ENCODE data around the gene TGM1. TPM values are rescaled to one million over a fixed set of nuclear protein-coding genes. Genes with fewer than 3 reads are reported as not detected.

The TGM1 gene
- total and polyA plus RNA-seq, 2 donors (not counting 1 experiment from before 2014, with no cell fraction given): 2.7 to 11.9 TPM

DNA sequence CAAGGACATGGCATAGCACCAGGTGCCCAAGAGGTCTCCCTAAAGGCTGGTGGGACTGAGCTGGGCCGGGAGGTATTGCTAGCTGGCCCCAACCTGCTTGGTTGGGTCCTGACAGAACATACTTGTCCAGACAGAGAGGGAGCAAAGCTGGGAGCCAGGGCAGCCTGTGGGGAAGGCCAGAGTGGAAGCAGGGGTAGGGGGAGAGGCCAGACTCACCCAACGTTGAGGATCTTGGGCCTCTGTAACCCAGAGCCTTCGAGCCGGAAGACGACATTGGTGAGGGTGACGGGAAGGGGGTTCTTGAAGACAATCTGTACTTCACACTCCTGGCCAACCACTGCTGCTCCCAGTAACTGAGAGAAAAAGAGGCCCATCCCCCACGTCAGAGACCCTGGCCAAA is 9.0 kb downstream of the TGM1 start:
- no peak overlapping the region for H3K9ac ChIP-seq (ENCODE audit: low read length)
- H2AFZ ChIP-seq (ENCODE audit: insufficient read depth, low read depth, low read length, poor library complexity, severe bottlenecking): no peak overlapping the region
- no peaks in the 10 kb centered on the region for H3K27me3 ChIP-seq (replicated peaks in 1 of 4; ENCODE audit: control extremely low read depth in 1 of 4, control insufficient read depth in 3 of 4, insufficient read depth in 4 of 4, low read length in 3 of 4)
- 89% methylated on average over 3 of the region's 7 CpGs for WGBS (ENCODE audit: insufficient coverage)
- POLR2A ChIA-PET: no interaction called here
- CTCF ChIA-PET: interaction anchor here (1.1 kb wide), 1 partner anchor 26 kb away, joined by 3 read pairs; no protein-coding TSS in a partner anchor
- intact Hi-C loops (cut with micrococcal nuclease): no loop called here
- TF ChIP-seq, protein P1, sequence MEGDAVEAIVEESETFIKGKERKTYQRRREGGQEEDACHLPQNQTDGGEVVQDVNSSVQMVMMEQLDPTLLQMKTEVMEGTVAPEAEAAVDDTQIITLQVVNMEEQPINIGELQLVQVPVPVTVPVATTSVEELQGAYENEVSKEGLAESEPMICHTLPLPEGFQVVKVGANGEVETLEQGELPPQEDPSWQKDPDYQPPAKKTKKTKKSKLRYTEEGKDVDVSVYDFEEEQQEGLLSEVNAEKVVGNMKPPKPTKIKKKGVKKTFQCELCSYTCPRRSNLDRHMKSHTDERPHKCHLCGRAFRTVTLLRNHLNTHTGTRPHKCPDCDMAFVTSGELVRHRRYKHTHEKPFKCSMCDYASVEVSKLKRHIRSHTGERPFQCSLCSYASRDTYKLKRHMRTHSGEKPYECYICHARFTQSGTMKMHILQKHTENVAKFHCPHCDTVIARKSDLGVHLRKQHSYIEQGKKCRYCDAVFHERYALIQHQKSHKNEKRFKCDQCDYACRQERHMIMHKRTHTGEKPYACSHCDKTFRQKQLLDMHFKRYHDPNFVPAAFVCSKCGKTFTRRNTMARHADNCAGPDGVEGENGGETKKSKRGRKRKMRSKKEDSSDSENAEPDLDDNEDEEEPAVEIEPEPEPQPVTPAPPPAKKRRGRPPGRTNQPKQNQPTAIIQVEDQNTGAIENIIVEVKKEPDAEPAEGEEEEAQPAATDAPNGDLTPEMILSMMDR (IDR thresholded peaks at IDR 0.05): no peak
- H3K4me3 ChIP-seq (ENCODE audit: control extremely low read depth in 1 of 5, extremely low read depth in 1 of 5, insufficient read depth in 1 of 5, low read depth in 2 of 5, low read length in 4 of 5): no peak overlapping the region
- Mint-ChIP-seq H3K4me1 (no peaks in the 10 kb centered on the region), H3K4me3 (no peak overlapping the region), H3K27ac (no peak overlapping the region), H3K9me3 (ENCODE audit: insufficient read depth) (no peaks in the 10 kb centered on the region), H3K27me3 (no peaks in the 10 kb centered on the region)
- ATAC-seq (ENCODE audit: low read depth): no peak
- H3K79me2 ChIP-seq (ENCODE audit: control insufficient read depth, insufficient read depth, low read length): no peaks in the 10 kb centered on the region
- H3K27ac ChIP-seq (ENCODE audit: low read length in 2 of 2): no peak overlapping the region
- H3K4me1 ChIP-seq (ENCODE audit: control insufficient read depth in 2 of 2, insufficient read depth in 2 of 2, low read length in 2 of 2): no peaks in the 10 kb centered on the region
- H3K36me3 ChIP-seq (replicated peaks in 1 of 2; ENCODE audit: control extremely low read depth in 1 of 2, control insufficient read depth in 1 of 2, extremely low read depth in 1 of 2, insufficient read depth in 2 of 2, low read length in 1 of 2): peaks cover 0 to 28% of the 10 kb centered on the region in 2 experiments
- no peaks in the 10 kb centered on the region for H3K9me3 ChIP-seq (ENCODE audit: control extremely low read depth in 1 of 3, control insufficient read depth in 2 of 3, insufficient read depth in 1 of 3, low read length in 2 of 3)
- DNase-seq: no peak
- H3K4me2 ChIP-seq (replicated peaks; ENCODE audit: low read depth, low read length, poor library complexity, severe bottlenecking): no peak overlapping the region
- no peaks in the 10 kb centered on the region for H4K20me1 ChIP-seq (ENCODE audit: control insufficient read depth, insufficient read depth, low read length, poor library complexity, severe bottlenecking)

DNA sequence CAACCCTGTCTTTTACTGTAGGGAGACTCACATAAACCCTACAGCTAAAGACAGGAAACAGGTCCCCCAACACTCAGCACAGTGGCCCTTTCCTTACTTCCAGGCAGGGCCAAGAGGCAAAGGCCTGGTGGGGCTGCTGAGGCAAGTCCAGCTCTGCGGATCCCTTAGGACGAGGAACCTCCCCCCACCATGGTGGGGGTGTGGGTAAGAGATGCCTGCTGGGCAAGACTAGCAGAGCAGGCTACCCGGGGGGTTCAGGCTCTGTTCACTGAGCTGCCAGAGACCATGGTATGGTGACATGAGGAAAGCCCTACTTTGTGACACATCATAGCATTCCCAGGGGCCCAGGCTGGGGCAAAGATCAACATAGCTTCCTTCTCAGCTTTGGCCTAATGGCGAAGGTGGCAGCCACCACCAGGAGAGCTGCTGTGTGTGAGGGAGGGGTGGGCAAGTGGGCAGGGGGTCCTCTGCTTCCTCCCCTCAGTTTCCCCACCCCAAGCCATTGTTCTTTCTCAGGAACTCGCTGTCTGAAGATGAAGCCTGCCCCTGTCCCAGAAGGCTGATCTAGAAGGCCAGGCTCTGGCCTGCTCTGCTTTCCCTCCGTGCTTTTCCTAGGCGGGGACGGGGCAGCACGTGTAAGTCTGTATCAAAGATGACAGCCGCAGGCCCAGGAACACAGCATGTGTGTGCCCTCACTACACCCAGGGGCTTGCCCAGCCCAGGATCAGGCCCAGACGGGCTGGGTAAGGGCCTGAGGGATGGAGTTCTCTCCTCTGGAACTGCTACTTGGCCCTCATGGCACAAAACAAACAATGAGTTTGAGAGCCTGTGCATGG is 10.5 kb downstream of the TGM1 start:
- POLR2A ChIA-PET: no interaction called here
- intact Hi-C loops (cut with micrococcal nuclease): no loop called here
- H3K9ac ChIP-seq (ENCODE audit: low read length): no peak overlapping the region
- DNase-seq: no peak
- Mint-ChIP-seq H3K4me3 (no peak overlapping the region), H3K27ac (no peak overlapping the region), H3K9me3 (ENCODE audit: insufficient read depth) (no peaks in the 10 kb centered on the region), H3K4me1 (peaks cover 2% of the 10 kb centered on the region), H3K27me3 (no peaks in the 10 kb centered on the region)
- no peak for TF ChIP-seq EZH2 (IDR thresholded peaks at IDR 0.05; ENCODE audit: borderline replicate concordance, insufficient read depth, low read depth, low read length, poor library complexity, severe bottlenecking)
- TF ChIP-seq, protein P1 (IDR thresholded peaks at IDR 0.05): no peak
- CTCF ChIA-PET: interaction anchor here (0.8 to 2.8 kb wide), 4 partner anchors 10 to 74 kb away, joined by 3 to 10 read pairs (median 3); partner anchors contain the start of genes CIDEB and TINF2
- 98% methylated on average over 8 of the region's 11 CpGs for WGBS (ENCODE audit: insufficient coverage)
- no peaks in the 10 kb centered on the region for H3K4me1 ChIP-seq (ENCODE audit: control insufficient read depth in 2 of 2, insufficient read depth in 2 of 2, low read length in 2 of 2)
- peaks cover 0 to 28% of the 10 kb centered on the region in 2 experiments for H3K36me3 ChIP-seq (replicated peaks in 1 of 2; ENCODE audit: control extremely low read depth in 1 of 2, control insufficient read depth in 1 of 2, extremely low read depth in 1 of 2, insufficient read depth in 2 of 2, low read length in 1 of 2)
- no peak overlapping the region for H3K27ac ChIP-seq (ENCODE audit: low read length in 2 of 2)
- ATAC-seq (ENCODE audit: low read depth): no peak
- H3K9me3 ChIP-seq (ENCODE audit: control extremely low read depth in 1 of 3, control insufficient read depth in 2 of 3, insufficient read depth in 1 of 3, low read length in 2 of 3): no peaks in the 10 kb centered on the region
- H4K20me1 ChIP-seq (ENCODE audit: control insufficient read depth, insufficient read depth, low read length, poor library complexity, severe bottlenecking): no peaks in the 10 kb centered on the region
- no peaks in the 10 kb centered on the region for H3K79me2 ChIP-seq (ENCODE audit: control insufficient read depth, insufficient read depth, low read length)
- no peak overlapping the region for H2AFZ ChIP-seq (ENCODE audit: insufficient read depth, low read depth, low read length, poor library complexity, severe bottlenecking)
- no peaks in the 10 kb centered on the region for H3K27me3 ChIP-seq (replicated peaks in 1 of 4; ENCODE audit: control extremely low read depth in 1 of 4, control insufficient read depth in 3 of 4, insufficient read depth in 4 of 4, low read length in 3 of 4)
- H3K4me2 ChIP-seq (replicated peaks; ENCODE audit: low read depth, low read length, poor library complexity, severe bottlenecking): no peak overlapping the region
- no peak overlapping the region for H3K4me3 ChIP-seq (ENCODE audit: control extremely low read depth in 1 of 5, extremely low read depth in 1 of 5, insufficient read depth in 1 of 5, low read depth in 2 of 5, low read length in 4 of 5)

All from B cell (primary cell).